ENCODE results near the gene ZNF816. TPM values are rescaled to one million over a fixed set of nuclear protein-coding genes. Genes with fewer than 3 reads are reported as not detected.

ZNF816 gene
- total and polyA plus RNA-seq, 3 donors from 2014 or later, result 3.1 to 14.9 (median 6.9) TPM

DNA sequence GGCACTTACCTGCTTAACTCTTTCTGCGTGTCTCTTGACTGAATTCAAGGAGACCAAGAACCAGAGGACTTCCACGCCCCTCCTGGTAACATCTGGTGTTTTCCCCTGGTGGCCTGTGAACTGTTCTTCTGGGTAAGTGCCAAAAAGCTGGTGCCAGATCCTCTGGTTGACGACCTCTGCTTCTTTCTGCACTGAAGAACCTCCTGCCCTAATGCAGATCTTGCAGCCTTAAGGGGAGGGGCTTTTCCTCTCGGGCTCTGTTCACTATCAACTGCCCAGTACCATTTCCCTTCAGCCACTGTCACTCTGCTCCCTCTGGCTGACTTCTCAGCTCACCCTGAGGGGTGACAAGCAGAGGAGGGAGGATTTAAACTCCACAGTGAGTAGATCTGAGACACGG, 44.9 kb upstream of the ZNF816 start:
- 63 to 67% methylated on average over 5 of the region's 5 CpGs for WGBS, 2 donors
- no peaks in the 10 kb centered on the region for H3K36me3 ChIP-seq (ENCODE audit: low read depth, missing control alignments)
- no peaks in the 10 kb centered on the region for H3K27me3 ChIP-seq
- intact Hi-C loops (cut with DNase I; ENCODE audit: low total_unique reads), result no loop called here
- DNase-seq, result no peak
- H3K4me1 ChIP-seq, result no peaks in the 10 kb centered on the region
- no peaks in the 10 kb centered on the region for H3K9me3 ChIP-seq
- no peak overlapping the region for H3K27ac ChIP-seq
- no peak overlapping the region for H3K4me3 ChIP-seq
- TF ChIP-seq POLR2A (IDR thresholded peaks at IDR 0.05), result no peak
- TF ChIP-seq, protein P1, sequence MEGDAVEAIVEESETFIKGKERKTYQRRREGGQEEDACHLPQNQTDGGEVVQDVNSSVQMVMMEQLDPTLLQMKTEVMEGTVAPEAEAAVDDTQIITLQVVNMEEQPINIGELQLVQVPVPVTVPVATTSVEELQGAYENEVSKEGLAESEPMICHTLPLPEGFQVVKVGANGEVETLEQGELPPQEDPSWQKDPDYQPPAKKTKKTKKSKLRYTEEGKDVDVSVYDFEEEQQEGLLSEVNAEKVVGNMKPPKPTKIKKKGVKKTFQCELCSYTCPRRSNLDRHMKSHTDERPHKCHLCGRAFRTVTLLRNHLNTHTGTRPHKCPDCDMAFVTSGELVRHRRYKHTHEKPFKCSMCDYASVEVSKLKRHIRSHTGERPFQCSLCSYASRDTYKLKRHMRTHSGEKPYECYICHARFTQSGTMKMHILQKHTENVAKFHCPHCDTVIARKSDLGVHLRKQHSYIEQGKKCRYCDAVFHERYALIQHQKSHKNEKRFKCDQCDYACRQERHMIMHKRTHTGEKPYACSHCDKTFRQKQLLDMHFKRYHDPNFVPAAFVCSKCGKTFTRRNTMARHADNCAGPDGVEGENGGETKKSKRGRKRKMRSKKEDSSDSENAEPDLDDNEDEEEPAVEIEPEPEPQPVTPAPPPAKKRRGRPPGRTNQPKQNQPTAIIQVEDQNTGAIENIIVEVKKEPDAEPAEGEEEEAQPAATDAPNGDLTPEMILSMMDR (IDR thresholded peaks at IDR 0.05), result no peak

DNA sequence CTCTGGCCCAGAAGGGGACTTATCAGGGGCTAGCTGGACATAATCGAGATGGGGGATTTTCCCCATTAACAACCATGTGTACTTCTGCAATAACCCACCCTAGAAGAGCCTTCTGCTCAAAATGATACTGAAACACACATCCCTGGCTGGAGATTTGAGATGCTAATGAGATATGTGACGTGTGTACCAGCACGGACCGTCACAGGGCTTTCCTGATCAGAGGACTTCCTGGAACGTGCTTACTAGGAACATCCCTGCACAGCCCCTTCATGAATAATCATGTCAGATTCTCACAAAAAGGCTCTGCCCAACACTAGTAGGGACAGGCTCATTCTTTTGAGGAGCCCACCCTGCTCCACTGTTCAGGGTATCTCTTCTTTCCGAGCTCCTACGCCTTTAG, 44.5 kb upstream of the ZNF816 start:
- Histone ChIP-seq H3K27me3 (no peaks in the 10 kb centered on the region), H3K4me3 (no peak overlapping the region), H3K27ac (no peak overlapping the region), H3K4me1 (no peaks in the 10 kb centered on the region), H3K9me3 (no peaks in the 10 kb centered on the region), H3K36me3 (ENCODE audit: low read depth, missing control alignments) (no peaks in the 10 kb centered on the region)
- TF ChIP-seq, protein P1 (IDR thresholded peaks at IDR 0.05), result no peak
- 78 to 82% methylated on average over 7 of the region's 7 CpGs for WGBS, 2 donors
- intact Hi-C loops (cut with DNase I; ENCODE audit: low total_unique reads), result no loop called here
- no peak for DNase-seq

DNA sequence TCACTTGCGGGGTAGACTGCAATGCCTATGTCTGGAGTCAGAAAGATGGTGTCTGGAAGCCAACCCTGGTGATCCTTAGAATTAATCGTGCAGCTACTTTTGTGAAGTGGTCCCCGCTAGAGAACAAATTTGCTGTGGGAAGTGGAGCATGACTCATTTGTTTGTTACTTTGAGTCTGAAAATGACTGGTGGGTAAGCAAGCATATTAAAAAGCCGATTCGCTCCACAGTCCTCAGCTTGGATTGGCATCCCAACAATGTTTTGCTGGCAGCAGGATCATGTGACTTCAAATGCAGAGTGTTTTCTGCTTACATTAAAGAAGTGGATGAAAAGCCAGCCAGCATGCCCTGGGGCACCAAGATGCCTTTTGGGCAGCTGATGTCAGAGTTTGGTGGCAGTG, 41.6 kb upstream of the ZNF816 start:
- no peak overlapping the region for H3K4me3 ChIP-seq
- whole genome bisulfite sequencing, 2 donors, result 83 to 93% methylated on average over 5 of the region's 5 CpGs
- no peak overlapping the region for H3K27ac ChIP-seq
- intact Hi-C loops (cut with DNase I; ENCODE audit: low total_unique reads), result no loop called here
- H3K9me3 ChIP-seq, result no peaks in the 10 kb centered on the region
- H3K36me3 ChIP-seq (ENCODE audit: low read depth, missing control alignments), result no peaks in the 10 kb centered on the region
- DNase-seq, result no peak
- no peaks in the 10 kb centered on the region for H3K4me1 ChIP-seq
- TF ChIP-seq, protein P1 (IDR thresholded peaks at IDR 0.05), result no peak
- no peak for TF ChIP-seq POLR2A (IDR thresholded peaks at IDR 0.05)
- H3K27me3 ChIP-seq, result no peaks in the 10 kb centered on the region

DNA sequence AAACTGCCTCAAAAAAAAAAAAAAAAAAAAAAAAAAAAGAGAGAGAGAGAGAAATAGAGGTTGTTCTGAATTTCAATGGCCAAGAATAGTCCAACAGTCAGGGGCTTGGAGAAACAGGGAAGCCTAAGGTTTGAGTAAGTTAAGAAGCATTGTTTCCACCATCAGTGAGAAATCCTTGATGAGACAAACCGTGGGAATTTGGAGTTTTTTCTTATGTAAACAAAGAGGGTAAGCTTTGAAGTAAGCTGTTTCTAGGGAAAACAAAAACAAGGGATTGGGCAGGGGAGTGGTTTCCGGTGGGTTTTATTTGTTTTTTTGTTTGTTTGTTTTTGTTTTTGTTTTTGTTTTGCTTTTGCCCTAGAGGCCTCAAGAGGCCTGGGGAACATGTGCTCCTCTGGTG, 39.8 kb upstream of the ZNF816 start:
- intact Hi-C loops (cut with DNase I; ENCODE audit: low total_unique reads), result no loop called here
- no peak overlapping the region for H3K27ac ChIP-seq
- TF ChIP-seq, protein P1 (IDR thresholded peaks at IDR 0.05), result no peak
- no peak for TF ChIP-seq POLR2A (IDR thresholded peaks at IDR 0.05)

DNA sequence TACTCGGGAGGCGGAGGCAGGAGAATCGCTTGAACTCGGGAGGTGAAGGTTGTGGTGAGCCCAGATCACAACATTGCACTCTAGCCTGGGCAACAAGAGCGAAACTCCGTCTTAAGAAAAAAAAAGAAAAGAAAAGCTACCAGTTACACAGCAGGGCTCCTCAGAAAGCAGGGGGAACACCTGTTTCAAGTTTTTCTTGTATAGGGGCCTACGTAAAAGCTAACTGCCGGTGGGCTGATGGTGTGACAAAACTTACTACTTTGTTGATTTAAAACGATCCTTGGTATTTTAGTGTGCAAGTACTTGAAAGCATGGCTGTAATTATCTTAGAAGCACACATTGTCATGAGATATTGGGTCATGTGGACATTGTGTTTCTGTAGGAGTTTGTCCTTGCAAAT, 35.3 kb upstream of the ZNF816 start:
- H3K9me3 ChIP-seq, result no peaks in the 10 kb centered on the region
- no peaks in the 10 kb centered on the region for H3K36me3 ChIP-seq (ENCODE audit: low read depth, missing control alignments)
- H3K4me1 ChIP-seq, result no peaks in the 10 kb centered on the region
- TF ChIP-seq POLR2A (IDR thresholded peaks at IDR 0.05), result no peak
- TF ChIP-seq, protein P1 (IDR thresholded peaks at IDR 0.05), result no peak
- 60 to 68% methylated on average over 9 of the region's 9 CpGs for WGBS, 2 donors
- DNase-seq, result no peak
- no peak overlapping the region for H3K4me3 ChIP-seq
- no peak overlapping the region for H3K27ac ChIP-seq
- H3K27me3 ChIP-seq, result no peaks in the 10 kb centered on the region
- intact Hi-C loops (cut with DNase I; ENCODE audit: low total_unique reads), result no loop called here

More for the DNA sequence above, 39.8 kb upstream of the ZNF816 start:
- Histone ChIP-seq H3K27me3 (no peaks in the 10 kb centered on the region), H3K4me3 (no peak overlapping the region), H3K36me3 (ENCODE audit: low read depth, missing control alignments) (no peaks in the 10 kb centered on the region), H3K4me1 (no peaks in the 10 kb centered on the region), H3K9me3 (no peaks in the 10 kb centered on the region)
- no peak for DNase-seq
- 39 to 60% methylated on average over 2 of the region's 2 CpGs for WGBS, 2 donors
